HAP-1 (cell line): ENCODE results near the gene PDP2.

Source experiments
- DNase-seq, 2 experiments: peaks; one replicate each; pipeline ENCODE4 v3.0.0-alpha.2; 2016 to 2020; ENCODE audit warnings: low spot score in 2 of 2
- H3K27me3 ChIP-seq: fragments of 250-450 bp; sonication (Bioruptor Pico); 2 replicates; pipeline ENCODE4 v1.5.1; 2020; ENCODE audit warnings: low read depth, mild to moderate bottlenecking, moderate library complexity
- H3K36me3 ChIP-seq: fragments of 250-450 bp; sonication (Bioruptor Pico); replicated peaks from 2 replicates; pipeline ENCODE4 v1.5.1; 2020; ENCODE audit warnings: mild to moderate bottlenecking
- H3K4me1 ChIP-seq: fragments of 250-450 bp; sonication (Bioruptor Pico); 2 replicates; pipeline ENCODE4 v1.5.1; 2020; ENCODE audit warnings: mild to moderate bottlenecking
- H3K4me3 ChIP-seq: fragments of 250-450 bp; sonication (Bioruptor Pico); 2 replicates; pipeline ENCODE4 v1.5.1; 2020; ENCODE audit warnings: mild to moderate bottlenecking, moderate library complexity
- H3K9me3 ChIP-seq: fragments of 250-450 bp; sonication (Bioruptor Pico); 2 replicates; pipeline ENCODE4 v1.5.1; 2020; ENCODE audit warnings: mild to moderate bottlenecking, moderate library complexity
- in situ Hi-C: fragments of 300-500 bp; cut with MboI; formaldehyde crosslinking; loops from 3 replicates; pipeline ENCODE4 v1.14.3; 2020; ENCODE audit warnings: low sequenced_read_pairs, inconsistent platforms, mixed read lengths

The PDP2 gene

DNA sequence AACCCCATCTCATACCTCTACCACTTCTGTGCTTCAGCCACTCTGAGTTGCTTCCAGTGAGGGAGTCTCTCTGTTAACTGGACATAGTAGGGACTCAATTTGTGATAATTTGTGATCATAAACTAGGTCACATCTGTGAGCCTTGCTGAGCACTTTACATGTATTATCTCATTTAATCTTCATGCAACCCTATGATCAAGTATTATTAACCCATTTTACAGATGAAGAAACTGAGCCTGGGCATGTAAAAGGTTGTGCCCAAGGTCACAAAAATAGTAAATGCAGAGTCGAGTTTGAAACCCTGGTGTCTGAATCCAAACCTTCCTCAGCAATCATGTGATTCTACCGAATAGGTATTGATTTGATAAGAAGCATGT lies 18.6 kb downstream of the PDP2 start:
- DNase-seq, result no peak
- Histone ChIP-seq H3K27me3 (no peaks in the 10 kb centered on the region), H3K4me1 (peaks cover 7% of the 10 kb centered on the region), H3K9me3 (no peaks in the 10 kb centered on the region), H3K4me3 (no peak overlapping the region), H3K36me3 (no peaks in the 10 kb centered on the region)
- in situ Hi-C loops, result no loop called here

DNA sequence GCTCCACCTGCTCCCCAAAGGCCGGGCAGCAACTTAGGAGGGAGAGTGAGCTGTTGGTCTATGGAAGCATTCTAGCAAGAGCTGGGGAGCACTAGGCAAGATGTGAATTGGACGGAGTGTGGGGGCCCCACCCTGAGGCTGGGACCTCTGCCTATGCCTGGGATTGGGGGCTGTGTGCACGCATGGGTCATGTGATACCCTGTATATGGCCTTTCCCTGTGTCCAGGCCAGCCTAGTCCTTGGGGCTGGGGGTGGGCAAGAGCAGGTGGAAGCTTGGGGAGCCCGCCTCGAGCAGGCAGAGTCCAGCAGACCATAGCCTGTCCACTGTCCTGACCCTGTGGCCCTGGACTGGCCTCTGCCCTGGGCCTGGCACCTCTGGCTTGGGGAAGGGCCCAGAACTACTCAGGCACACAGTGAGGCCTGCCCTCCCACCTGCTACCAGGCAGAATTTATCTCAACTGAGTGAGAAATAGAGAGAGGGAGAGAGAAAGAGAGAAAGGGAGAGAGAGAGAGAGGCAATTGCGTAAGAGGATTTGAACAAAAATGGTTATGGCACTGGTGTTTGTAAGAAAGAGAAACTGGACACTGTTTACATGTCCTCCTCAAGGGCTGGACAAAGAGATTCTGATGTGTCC lies 19.1 kb downstream of the PDP2 start:
- in situ Hi-C loops, result no loop called here
- no peak for DNase-seq
- no peaks in the 10 kb centered on the region for H3K9me3 ChIP-seq
- H3K4me1 ChIP-seq, result peaks cover 7% of the 10 kb centered on the region
- H3K4me3 ChIP-seq, result no peak overlapping the region
- H3K27me3 ChIP-seq, result no peaks in the 10 kb centered on the region
- H3K36me3 ChIP-seq, result no peaks in the 10 kb centered on the region

DNA sequence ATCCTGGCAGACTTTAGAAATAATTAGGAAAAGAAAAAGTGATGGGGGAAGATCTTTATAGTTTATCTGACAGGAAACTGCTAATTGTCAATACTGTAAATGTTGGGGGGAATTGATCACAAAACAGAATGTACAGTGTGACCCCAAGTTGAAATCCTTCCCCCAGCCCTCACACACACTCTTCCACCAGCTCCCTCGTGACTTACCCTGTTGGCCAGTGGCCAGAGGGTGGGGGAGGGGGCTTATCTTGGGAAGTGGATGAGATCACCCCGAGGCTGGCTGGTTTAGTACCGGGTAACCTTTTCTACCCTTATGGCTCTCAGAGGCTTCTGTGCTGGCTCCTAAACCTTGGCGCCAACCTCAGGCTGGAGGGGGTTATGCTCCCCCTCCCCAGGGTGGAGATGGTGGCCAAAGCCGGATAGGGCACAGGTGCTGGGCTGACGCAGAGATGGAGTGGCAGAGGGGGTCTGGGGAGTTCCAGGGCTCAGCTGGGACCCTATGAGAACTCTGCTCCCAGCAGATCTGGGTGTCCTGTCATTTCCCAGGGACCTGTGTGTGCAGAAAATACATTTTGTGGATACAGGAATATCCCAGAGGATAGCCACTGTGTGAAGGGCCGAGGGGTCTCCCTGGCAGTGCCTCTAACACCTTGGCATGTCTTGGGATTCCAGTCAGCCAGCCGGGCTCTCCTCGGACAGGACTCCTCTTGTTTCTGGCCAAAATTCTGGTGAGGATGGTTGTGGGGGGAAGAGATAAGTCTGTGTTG lies 19.8 kb downstream of the PDP2 start:
- H3K36me3 ChIP-seq, result no peaks in the 10 kb centered on the region
- in situ Hi-C loops, result no loop called here
- no peak overlapping the region for H3K4me3 ChIP-seq
- peak in 1 of 2 experiments; percentile 60 for DNase-seq
- H3K27me3 ChIP-seq, result no peaks in the 10 kb centered on the region
- H3K9me3 ChIP-seq, result no peaks in the 10 kb centered on the region
- H3K4me1 ChIP-seq, result peaks cover 7% of the 10 kb centered on the region

DNA sequence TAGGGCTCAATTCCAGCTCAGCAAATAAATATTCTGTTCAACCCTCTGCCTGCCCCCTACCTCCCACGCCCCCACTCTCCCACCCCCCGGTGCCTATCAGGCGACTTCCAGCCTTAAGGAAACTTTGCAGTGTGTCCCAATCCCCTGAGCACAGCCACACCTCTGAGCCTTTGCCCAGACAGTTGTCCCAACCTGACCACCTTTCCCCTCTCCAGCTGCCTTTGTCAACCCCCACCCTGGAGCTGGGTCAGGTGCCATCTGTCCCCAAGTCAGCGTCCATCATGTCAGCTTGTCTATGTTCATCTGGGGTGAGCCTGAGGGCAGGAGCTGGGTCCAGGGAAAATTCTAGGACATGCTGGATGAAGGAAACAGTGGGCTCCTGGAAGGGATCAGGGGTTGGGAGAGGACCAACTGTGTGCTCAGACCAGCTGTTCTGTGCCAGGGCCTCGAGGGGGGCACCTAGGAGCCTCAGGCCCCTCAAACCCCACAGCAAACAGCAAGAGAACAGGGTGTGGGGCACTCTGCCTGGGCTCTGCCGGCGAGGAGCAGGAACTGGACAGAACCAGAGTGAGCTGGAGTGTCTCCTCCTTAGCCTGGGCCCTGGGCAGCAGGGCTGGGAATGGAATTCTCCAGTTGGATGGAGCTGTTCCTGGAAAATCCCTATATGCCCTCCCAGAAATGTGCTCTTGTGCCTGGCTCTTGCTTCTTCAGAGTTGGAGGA lies 20.6 kb downstream of the PDP2 start:
- Histone ChIP-seq H3K27me3 (no peaks in the 10 kb centered on the region), H3K4me3 (no peak overlapping the region), H3K4me1 (peaks cover 14% of the 10 kb centered on the region), H3K9me3 (no peaks in the 10 kb centered on the region), H3K36me3 (no peaks in the 10 kb centered on the region)
- DNase-seq, result no peak
- in situ Hi-C loops, result no loop called here

DNA sequence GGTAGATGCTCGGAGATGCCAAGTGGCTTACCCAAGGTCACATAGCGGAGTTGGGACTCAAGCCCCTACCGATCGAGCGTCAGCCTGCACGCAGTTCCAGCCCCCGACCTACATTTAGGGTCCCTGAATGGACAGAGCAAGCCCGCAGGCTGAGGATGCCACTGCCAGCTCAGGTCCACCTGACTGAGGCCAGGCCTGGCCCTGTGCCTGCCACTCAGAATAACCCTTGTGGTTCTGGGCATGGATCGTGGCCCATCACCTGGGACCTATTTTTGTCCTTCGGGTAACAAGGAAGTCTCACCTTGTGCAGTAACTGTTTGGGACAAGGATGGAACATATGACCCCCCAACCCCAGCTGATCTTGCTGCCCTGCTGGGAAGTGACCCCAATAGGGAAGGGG lies 21.3 kb downstream of the PDP2 start:
- Histone ChIP-seq H3K4me1 (peaks cover 12% of the 10 kb centered on the region), H3K27me3 (no peaks in the 10 kb centered on the region)
- in situ Hi-C loops, result no loop called here

DNA sequence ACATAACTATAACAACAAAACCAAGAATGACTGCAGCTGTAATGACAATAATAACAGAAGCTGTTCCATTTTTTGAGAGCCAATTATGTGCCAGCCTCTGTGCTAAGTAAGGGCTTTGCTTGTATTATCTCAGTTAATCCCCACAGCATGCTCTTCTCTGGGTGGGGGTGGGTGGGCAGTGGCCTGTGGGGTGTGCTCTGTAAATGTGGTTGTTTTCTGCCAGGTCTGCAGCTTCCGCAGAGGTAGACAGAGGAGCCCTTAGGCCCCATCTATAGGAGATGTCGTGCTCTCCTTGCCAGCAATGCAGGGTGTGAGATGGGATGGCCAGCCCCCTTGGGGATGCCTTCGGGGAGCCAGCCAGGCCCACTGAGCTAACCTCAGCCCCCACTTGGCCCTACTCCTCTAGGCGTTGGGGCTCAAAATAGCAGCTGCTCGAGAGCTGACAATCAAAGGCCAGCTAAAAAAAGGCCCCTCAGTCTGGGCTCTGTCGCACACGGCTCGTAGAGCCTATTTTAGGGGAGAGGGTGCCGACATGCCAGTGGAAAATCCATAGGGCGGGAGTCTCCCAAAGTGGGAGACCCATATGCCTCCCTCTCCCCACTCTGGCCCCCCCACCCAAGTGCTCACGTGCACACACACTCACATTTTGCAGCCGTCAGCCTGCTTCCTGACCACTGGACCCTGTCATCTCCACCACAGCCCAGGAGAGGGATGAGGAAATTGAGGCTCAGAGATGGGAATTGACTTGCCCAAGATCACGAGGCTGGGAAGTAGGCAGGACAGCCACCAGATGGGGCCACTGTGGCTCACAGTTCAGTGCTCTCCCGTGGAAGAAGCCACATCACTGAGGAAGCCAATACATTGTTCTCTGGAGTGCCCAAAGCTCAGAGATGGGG lies 22.6 kb downstream of the PDP2 start:
- in situ Hi-C loops, result no loop called here
- H3K36me3 ChIP-seq, result no peaks in the 10 kb centered on the region
- H3K4me3 ChIP-seq, result no peak overlapping the region
- no peak for DNase-seq
- H3K9me3 ChIP-seq, result no peaks in the 10 kb centered on the region
- peaks cover 10% of the 10 kb centered on the region for H3K4me1 ChIP-seq
- no peaks in the 10 kb centered on the region for H3K27me3 ChIP-seq

More for the DNA sequence above, 21.3 kb downstream of the PDP2 start:
- no peak overlapping the region for H3K4me3 ChIP-seq
- H3K36me3 ChIP-seq, result no peaks in the 10 kb centered on the region
- no peaks in the 10 kb centered on the region for H3K9me3 ChIP-seq
- DNase-seq, result no peak

DNA sequence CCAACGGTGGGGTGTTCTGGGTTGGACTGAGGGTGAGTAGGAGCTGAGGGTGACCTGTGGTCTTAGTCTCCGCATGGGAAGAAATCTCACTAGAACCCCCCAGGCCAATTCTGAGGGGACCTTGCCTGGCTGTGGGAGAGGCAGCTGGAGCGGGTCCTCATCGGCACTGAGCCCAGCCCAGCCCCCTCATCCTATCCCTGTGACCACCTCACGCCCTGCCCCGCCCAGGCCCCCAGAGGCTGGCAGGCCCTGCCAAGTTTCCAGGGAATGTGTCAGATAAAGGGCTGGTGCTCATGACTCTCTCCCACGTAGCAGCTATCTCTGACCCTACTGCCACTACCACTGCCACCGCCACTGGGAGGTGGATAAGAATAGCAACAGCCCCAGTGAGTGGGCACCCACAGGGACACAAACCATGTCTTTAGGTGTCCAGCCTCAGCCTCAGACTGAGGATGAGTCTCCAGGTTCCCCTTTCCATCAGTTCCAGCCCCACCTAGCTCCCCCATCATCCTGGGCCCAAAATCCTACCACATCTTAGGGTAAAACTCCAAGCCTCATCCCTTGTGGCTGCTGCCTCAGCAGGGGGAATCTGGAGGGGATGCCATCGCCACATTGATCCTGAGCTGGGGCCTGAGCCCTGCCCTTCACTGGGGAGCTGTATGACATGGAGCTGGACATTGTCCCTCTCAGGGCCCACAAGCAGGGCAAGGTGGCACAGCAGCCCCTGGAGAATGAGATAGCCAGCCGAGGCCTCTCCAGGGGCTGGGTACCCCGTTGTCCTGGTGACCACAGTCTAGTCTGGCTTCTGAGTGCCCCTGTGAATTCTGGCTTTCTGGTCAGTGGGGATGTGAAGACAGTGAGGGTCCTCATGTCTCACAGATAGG lies 23.5 kb downstream of the PDP2 start:
- Histone ChIP-seq H3K9me3 (no peaks in the 10 kb centered on the region), H3K27me3 (no peaks in the 10 kb centered on the region), H3K4me1 (peaks cover 10% of the 10 kb centered on the region), H3K36me3 (no peaks in the 10 kb centered on the region), H3K4me3 (no peak overlapping the region)
- DNase-seq, result no peak
- in situ Hi-C loops, result no loop called here

DNA sequence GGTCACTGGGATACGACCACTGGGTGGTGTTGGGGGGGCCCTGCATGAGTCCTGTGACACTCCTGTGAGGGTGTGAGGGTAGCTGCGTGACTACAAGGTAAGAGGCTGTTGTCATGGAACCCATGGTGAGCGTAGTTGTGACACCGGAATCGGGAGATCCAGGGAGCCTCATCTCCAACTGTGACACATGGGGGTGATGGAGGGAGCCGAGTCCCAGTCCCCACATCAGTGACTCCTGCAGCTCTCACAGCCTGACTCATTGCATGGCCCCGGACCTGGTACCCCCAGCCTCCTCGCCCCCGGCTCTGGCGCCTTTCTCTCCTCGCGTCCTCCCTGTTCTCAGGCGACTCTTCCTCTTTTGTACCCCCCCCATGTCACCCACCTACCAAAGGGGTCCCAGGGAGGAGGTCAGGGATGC lies 24.1 kb downstream of the PDP2 start:
- Histone ChIP-seq H3K36me3 (no peaks in the 10 kb centered on the region), H3K27me3 (no peaks in the 10 kb centered on the region), H3K9me3 (no peaks in the 10 kb centered on the region), H3K4me1 (peaks cover 10% of the 10 kb centered on the region), H3K4me3 (no peak overlapping the region)
- DNase-seq, result no peak
- in situ Hi-C loops, result no loop called here

DNA sequence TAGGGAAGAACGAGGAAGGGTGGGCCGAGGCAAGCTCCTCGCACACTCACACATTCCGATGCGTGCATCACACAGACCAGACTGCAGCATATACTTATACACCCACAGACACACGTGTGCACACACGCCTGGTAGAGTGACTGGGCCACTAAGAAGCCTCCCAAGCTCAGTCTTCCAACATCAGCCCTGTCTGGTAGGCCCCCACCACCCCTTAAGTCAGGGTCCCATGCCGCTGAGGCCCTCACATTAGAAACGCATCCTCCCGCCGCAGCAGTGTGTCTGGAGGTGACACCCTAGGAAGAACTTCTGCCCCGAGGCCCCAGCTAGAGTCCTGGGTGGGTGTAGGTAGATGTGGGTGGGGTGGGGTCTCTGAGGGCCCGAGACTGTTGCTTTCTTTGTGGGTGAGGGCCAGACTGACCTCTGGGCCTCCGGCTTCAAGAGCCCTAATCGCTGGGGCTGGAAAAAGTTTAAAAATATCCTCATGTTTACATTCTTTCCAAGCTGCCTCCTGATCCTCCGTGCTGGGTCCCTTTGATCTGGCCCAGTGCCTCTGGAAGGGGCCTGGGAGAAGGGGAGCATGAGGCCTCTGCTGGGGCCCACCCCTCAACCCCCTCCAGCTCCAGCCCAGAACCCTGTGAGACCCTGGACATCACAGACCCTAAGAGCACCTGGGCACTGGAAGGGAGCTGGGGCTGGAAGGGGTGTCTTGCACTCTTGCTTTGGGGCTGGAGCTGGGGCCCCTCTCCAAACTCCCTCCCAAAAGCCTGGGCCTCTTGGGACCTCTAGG lies 24.7 kb downstream of the PDP2 start:
- H3K27me3 ChIP-seq, result no peaks in the 10 kb centered on the region
- H3K36me3 ChIP-seq, result no peaks in the 10 kb centered on the region
- DNase-seq, result no peak
- H3K4me1 ChIP-seq, result peaks cover 10% of the 10 kb centered on the region
- H3K9me3 ChIP-seq, result no peaks in the 10 kb centered on the region
- in situ Hi-C loops, result no loop called here
- no peak overlapping the region for H3K4me3 ChIP-seq

DNA sequence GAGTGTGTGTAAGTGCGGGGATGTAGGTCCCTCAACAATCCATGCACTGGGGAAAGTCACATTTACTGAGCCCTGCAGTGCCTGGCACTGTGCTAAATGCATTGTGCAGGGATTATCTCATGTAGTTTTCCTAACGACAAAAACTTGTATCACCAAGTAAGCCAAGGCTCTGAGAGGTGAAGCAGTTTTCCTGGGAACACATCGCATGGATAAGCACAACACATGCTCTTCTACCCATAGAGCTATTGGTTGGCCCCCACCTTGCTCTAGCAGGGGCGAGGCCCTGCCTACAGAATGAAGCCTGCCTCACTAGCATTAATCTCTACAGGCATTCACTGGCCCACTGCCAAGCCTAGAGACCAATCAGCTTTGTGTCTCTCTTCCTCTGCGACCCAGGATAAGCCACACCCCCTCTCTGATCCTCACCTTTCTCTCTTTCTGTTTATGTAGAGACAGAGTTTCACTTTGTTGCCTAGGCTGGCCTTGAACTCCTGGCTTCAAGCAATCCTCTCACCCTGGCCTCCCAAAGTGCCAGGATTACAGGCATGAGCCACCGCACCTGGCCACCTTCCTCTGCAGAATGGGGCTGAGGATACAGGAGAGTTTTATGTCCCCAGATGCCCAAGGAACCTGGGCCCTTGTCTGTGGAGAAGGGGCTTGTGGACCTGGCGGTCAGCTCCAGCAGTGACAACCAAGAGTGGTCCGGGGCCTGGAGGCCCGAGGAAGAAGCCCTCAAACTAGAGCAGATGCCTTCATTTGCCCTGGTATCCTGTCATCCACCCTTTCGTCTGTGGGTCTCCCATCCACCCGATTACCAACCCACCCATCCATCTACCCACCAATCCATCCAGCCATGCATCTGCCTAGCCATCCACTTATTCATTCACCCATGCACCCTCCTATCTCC lies 25.6 kb downstream of the PDP2 start:
- Histone ChIP-seq H3K27me3 (no peaks in the 10 kb centered on the region), H3K9me3 (no peaks in the 10 kb centered on the region), H3K4me3 (no peak overlapping the region), H3K4me1 (peaks cover 10% of the 10 kb centered on the region), H3K36me3 (no peaks in the 10 kb centered on the region)
- in situ Hi-C loops, result no loop called here
- DNase-seq, result peak; percentile 82 to 94

DNA sequence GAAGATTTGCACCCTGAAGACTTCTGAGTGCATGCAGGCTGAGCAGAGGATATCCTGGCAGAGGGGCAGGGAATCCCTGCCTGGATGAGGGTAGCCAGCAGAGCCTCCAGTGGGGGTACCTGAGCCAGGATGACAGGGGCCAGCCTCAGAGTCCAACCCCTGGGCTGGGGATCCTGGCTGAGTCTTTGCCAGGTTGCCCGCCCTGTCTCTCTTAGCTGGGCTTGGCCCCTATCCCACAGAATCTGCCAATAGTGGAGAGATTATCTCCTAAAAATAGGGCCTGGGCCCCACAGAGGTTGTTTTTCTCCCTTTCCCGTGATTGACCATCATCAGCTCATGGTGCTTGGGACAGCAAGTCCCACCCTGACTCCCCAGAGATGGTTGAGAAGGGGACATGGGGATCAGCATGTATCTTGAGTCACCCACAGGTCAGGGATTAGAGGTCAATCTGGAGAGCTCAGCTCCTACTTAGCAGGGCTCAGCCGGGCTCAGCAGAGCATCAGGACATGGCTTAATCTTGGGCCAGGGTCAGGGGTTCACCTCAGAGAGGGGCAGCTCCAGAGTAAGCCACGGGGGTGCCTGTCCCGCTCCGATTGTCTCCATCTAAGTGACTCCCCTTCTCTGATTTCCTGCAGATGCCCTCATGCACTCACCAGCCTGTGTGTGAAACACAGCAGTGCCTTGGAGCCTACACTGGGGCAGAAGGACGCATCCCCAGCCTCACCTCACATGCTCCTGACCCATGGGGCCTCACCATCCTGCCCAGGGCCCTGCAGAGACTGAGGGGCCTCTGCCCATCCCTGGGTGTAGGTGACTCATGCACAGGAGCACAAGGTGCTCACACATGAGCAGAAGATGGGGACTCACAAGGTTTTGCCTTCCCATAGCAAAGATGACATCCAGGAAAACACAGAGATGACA lies 26.9 kb downstream of the PDP2 start:
- Histone ChIP-seq H3K4me3 (no peak overlapping the region), H3K36me3 (no peaks in the 10 kb centered on the region), H3K27me3 (no peaks in the 10 kb centered on the region), H3K9me3 (no peaks in the 10 kb centered on the region), H3K4me1 (peaks cover 10% of the 10 kb centered on the region)
- in situ Hi-C loops, result no loop called here
- no peak for DNase-seq
